Fibroblast of the aortic adventitia (primary cell): ENCODE results near the gene TP53I11. TPM values are rescaled to one million over a fixed set of nuclear protein-coding genes. Genes with fewer than 3 reads are reported as not detected.

Experiments
- DNase-seq: peaks from one replicate; pipeline ENCODE4 v3.0.0-alpha.2; 2010; ENCODE audit warnings: low read depth
- H3K4me3 ChIP-seq: 2 replicates; pipeline ENCODE4 v1.5.1; 2011; ENCODE audit warnings: low read depth, mild to moderate bottlenecking, control low read depth, low read length, moderate library complexity
- total RNA-seq: library from RNA; depleted of rRNA; stranded (reverse); fragments of >200 nt; gene quantifications from 2 replicates; pipeline ENCODE4 v1.2.3, GENCODE V29; 2012; ENCODE audit warnings: low replicate concordance
- TF ChIP-seq, protein P1 (sequence below): IDR thresholded peaks from 2 replicates; pipeline ENCODE4 v1.5.1; 2011; ENCODE audit warnings: mild to moderate bottlenecking, low read length, control low read depth, inconsistent platforms; ENCODE audit not compliant: insufficient read depth

Gene TP53I11
- total RNA-seq, 1 donor: 23.1 TPM

DNA sequence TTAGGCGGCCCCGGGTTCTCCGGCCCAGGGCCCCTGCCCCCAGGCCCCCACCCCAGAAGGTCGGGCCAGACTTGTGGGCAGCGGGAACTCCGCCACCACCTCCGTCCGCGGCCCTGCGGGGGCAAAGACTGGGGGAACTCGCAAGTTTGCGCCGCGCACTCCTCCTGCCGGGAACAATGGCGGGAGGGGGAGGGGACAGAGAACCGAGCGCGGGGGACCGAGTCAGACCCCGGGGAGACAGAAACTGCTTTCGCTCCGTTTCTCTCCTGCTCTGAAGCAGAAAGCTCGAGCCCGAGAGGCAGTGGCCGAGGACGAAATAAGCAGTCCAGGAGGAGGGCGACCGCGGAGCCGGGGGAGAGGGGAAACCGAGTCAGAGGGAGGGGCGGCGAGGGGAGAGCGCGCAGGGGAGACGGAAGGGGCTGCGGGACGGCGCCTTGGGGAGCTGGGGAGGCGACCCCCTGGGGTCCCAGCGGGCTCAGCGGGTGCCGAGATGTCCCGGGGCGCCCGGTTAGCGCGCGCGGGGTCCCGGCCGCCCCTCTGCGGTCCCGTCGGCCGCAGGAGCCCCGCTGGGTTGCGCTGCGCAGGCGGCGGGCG is 555 bp downstream of the TP53I11 start:
- H3K4me3 ChIP-seq: peak overlapping the region; percentile 77
- no peak for DNase-seq
- TF ChIP-seq, protein P1, sequence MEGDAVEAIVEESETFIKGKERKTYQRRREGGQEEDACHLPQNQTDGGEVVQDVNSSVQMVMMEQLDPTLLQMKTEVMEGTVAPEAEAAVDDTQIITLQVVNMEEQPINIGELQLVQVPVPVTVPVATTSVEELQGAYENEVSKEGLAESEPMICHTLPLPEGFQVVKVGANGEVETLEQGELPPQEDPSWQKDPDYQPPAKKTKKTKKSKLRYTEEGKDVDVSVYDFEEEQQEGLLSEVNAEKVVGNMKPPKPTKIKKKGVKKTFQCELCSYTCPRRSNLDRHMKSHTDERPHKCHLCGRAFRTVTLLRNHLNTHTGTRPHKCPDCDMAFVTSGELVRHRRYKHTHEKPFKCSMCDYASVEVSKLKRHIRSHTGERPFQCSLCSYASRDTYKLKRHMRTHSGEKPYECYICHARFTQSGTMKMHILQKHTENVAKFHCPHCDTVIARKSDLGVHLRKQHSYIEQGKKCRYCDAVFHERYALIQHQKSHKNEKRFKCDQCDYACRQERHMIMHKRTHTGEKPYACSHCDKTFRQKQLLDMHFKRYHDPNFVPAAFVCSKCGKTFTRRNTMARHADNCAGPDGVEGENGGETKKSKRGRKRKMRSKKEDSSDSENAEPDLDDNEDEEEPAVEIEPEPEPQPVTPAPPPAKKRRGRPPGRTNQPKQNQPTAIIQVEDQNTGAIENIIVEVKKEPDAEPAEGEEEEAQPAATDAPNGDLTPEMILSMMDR: no peak

DNA sequence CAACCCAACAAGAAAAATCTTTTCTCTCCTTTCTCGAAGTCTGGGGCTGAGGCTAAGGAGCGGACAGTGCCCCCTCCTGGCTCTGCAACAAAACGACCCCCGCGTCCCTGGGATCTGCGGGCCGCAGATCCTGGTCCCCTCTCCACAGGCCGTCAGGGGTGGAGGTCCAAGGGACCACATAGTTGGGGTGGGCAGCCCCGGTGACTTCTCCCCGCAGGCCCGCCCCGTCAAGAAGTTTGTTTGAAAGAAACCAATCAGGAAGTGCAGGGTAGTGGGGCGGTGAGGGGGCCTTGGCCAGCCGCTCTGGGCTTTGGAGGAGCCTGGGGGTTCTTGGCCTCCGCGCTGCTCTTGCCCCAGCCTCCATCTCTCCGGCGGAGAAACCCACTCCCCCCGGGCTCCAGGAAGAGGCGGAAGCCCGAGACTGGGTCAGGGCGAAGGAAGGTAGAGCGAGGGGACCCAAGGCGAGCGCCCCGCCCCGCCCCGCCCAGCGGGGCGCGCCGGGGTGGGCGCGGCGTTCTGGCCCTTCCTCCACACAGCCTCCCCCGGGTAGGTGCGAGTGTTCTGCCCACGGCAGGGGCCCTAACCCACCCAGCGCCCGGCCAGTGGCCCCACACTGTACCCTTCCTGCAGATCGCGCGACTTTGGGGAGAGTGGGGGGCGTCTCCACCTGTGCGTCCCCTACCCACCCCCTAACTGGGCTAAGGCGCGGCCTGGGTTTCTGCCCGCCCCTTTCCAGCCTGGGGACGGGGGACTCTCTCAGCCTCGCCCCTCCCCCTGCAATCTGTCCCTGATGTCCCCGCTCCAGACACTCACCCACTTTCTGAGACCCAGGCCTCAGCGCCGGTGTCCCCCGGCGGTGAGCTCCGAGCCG is 1.3 kb downstream of the TP53I11 start:
- TF ChIP-seq, protein P1: peak; percentile 49
- DNase-seq: peak; percentile 35
- peak overlapping the region; percentile 77 for H3K4me3 ChIP-seq

GRCh38 chr11:44948155-44948554 is 2.5 kb downstream of the TP53I11 start:
- TF ChIP-seq, protein P1: no peak
- no peak overlapping the region for H3K4me3 ChIP-seq
- no peak for DNase-seq

DNA sequence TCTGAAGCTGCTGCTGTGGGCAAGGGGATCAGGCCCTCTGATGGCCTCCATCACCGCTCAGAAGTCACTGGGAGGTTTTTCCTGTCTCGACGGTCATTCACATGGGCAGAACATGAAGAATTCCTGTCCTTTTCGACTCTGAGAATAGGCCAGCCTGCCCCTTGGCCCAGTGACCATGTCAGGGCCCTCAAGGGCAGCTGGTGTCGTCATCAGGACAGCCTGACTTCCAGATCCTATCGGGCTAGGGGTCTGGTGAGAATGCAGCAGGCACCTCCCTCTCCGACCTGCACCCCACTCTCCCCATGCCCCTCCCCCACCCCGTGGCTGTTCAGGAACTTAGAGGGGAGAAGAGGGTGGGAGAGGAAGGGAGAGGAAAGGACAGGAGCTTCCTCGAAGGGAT is 3.6 kb downstream of the TP53I11 start:
- no peak for DNase-seq
- TF ChIP-seq, protein P1: no peak
- no peak overlapping the region for H3K4me3 ChIP-seq

- H3K4me3 ChIP-seq: no peak overlapping the region
- TF ChIP-seq, protein P1: no peak
- peak; percentile 80 for DNase-seq
These were observed 4.4 kb downstream of the TP53I11 start for GRCh38 chr11:44946263-44946662.

DNA sequence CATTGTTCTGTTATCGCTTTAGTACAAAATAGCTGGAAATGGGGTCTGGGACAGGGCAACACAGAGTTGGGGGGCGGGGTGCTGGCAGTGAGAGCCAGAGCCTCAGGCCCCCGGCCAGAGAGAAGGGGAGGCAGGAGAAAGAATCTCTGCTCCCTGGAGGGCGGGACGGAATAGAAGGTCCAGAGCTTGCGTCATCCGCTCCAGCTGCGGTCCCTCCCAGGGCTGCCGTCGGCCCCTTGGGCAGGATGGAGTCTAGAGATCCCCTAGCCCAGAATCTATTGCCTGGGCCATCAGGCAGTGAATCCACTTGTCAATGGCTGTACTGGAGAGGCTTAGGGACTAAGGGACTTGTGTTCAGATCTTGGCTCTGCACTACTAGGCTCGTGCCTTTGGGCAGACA is 5.0 kb downstream of the TP53I11 start:
- no peak overlapping the region for H3K4me3 ChIP-seq
- TF ChIP-seq, protein P1: no peak
- DNase-seq: peak; percentile 51

DNA sequence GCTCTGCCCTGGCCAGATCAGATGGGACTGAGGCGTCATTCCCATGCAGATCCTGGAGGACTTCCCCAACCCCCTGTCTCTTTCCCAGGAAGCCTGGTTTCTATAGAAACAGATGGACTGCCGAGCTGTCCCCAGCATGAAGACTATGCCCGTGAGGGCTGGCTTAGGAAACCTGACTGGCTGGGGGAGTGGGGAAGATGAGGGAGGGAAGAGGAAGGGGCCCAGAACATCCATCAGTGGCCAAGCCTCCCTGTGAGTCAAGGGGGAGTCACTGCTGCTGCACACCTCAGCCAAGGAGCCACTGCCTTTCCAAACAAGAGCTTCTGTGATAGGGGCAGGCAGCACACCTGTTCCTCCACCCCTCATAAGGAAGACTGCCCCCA is 5.8 kb downstream of the TP53I11 start:
- no peak overlapping the region for H3K4me3 ChIP-seq
- DNase-seq: no peak
- TF ChIP-seq, protein P1: no peak
